Panc1 (cell line): ENCODE measurements around the gene DAB1. TPM values are rescaled to one million over a fixed set of nuclear protein-coding genes. Genes with fewer than 3 reads are reported as not detected.

ENCODE experiments used
- ATAC-seq: fragments of 200-7000 bp; cut with Tn5 transposase; 2 replicates; pipeline ENCODE4 v1.9.1; 2020; ENCODE audit warnings: mild to moderate bottlenecking, moderate library complexity
- BruUV-seq: library from RNA; stranded (reverse); fragments of 400-500 nt; replicated peaks from 2 replicates; lab custom pipeline; 2021; lab: Mats Ljungman, UMichigan
- CTCF ChIA-PET: fragments of 300-600 bp; sonication (Branson Sonifier 250); formaldehyde crosslinking; loops from one replicate; lab custom pipeline; 2022; ENCODE audit warnings: antibody characterized with exemption; lab: Charles Lee
- POLR2A ChIA-PET: fragments of 300-600 bp; sonication (Branson Sonifier 250); formaldehyde crosslinking; loops from one replicate; lab custom pipeline; 2022; ENCODE audit warnings: antibody characterized with exemption; lab: Charles Lee
- DNase-seq: peaks from one replicate; pipeline ENCODE4 v3.0.0-alpha.2; 2010; ENCODE audit warnings: low read depth, low spot score
- H3K27ac ChIP-seq: 2 replicates; pipeline ENCODE4 v1.5.1; 2011; ENCODE audit warnings: mild to moderate bottlenecking, low read length, inconsistent platforms
- H3K27me3 ChIP-seq: fragments of 200-500 bp; sonication (Bioruptor generic); 2 replicates; pipeline ENCODE4 v1.6.0; 2014; ENCODE audit warnings: low read length, inconsistent platforms; ENCODE audit not compliant: control insufficient read depth, insufficient read depth
- H3K36me3 ChIP-seq: fragments of 200-500 bp; sonication (Bioruptor generic); 2 replicates; pipeline ENCODE4 v1.5.1; 2014; ENCODE audit warnings: inconsistent platforms, mild to moderate bottlenecking, low read length, moderate library complexity; ENCODE audit not compliant: control insufficient read depth, insufficient read depth
- H3K4me1 ChIP-seq: 2 replicates; pipeline ENCODE4 v1.5.1; 2011; ENCODE audit warnings: inconsistent platforms, mild to moderate bottlenecking, low read length, moderate library complexity; ENCODE audit not compliant: control insufficient read depth, insufficient read depth
- H3K4me3 ChIP-seq, 2 experiments: 2 replicates each; pipeline ENCODE4 v1.5.1; 2011 to 2012; ENCODE audit warnings: low read depth in 2 of 2, low read length in 2 of 2, mild to moderate bottlenecking in 2 of 2, inconsistent platforms in 1 of 2, moderate library complexity in 1 of 2
- H3K9me3 ChIP-seq: fragments of 200-500 bp; sonication (Bioruptor generic); 2 replicates; pipeline ENCODE4 v1.5.1; 2014; ENCODE audit warnings: low read depth, mild to moderate bottlenecking, inconsistent platforms, low read length, moderate library complexity; ENCODE audit not compliant: control insufficient read depth, insufficient read depth
- POLR2AphosphoS5 ChIP-seq: IDR thresholded peaks from 2 replicates; pipeline ENCODE4 v1.6.1; 2012; ENCODE audit warnings: mild to moderate bottlenecking, low read depth, low read length, moderate library complexity
- SIN3A ChIP-seq: IDR thresholded peaks from 2 replicates; pipeline ENCODE4 v1.6.1; 2012; ENCODE audit warnings: low read depth, mild to moderate bottlenecking, low read length, moderate library complexity, borderline replicate concordance; ENCODE audit not compliant: insufficient read depth
- TCF7L2 ChIP-seq: IDR thresholded peaks from 2 replicates; pipeline ENCODE4 v1.6.1; 2011; ENCODE audit warnings: mild to moderate bottlenecking, low read depth, low read length, inconsistent platforms
- in situ Hi-C: cut with HindIII; loops from 2 replicates; pipeline ENCODE4 v1.10.0; 2016; ENCODE audit warnings: low sequenced_read_pairs, low pct_unique_long_range_greater_than_20kb
- intact Hi-C: fragments of 100-400 bp; cut with micrococcal nuclease; formaldehyde crosslinking; loops from one replicate; pipeline ENCODE4 v1.10.0; 2022; ENCODE audit not compliant: unreplicated experiment
- total RNA-seq: library from RNA; stranded (reverse); gene quantifications from one replicate; pipeline ENCODE4 v1.2.1, GENCODE V29; 2021; ENCODE audit not compliant: unreplicated experiment
- TF ChIP-seq, protein P1 (sequence below): fragments of 450-650 bp; IDR thresholded peaks from 2 replicates; pipeline ENCODE4 v1.5.1; 2017; ENCODE audit warnings: mild to moderate bottlenecking
- TF ChIP-seq, protein P2 (sequence below), 2 experiments: IDR thresholded peaks; 2 replicates each; pipeline ENCODE4 v1.6.1; 2011 to 2012; ENCODE audit warnings: low read depth in 2 of 2, control low read depth in 1 of 2, low read length in 1 of 2, mild to moderate bottlenecking in 1 of 2, moderate library complexity in 1 of 2; ENCODE audit not compliant: insufficient read depth in 1 of 2

Gene DAB1
- total RNA-seq, 1 experiment from 2014 or later: 0.05 TPM

DNA sequence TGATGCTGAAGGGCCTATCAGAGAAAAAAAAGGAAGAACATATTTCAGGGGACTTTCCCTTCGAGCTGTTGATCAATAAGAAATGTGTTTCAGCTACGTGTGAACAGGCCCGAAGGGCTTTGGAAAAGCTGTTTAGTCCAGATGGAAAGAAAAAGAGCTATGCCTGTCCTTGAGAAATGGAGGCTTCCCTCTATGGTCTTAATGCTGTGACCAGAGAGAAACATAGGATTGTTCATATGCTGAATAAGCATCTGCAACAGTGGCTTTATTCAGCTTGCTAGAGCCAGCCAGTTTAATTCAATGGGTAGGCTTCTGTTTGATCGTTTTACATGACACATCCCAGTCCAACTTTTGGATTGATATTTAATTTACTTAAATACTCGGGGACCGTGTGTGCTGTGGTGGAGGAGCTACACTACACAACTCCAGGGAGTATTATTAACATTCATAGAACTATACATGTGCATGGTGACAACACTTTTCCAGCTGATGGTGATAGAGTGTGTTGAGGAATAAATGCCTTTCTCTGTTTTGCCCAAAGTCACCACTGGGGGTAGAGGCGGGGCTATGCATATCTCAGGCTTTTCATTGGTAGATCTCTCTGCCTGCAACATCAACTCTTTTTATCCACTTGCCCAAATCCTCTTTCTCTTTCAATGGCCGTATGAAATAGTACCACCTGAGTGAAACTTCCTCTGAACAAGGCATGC lies 351.3 kb downstream of the DAB1 start:
- POLR2A ChIA-PET: no interaction called here
- CTCF ChIA-PET: no interaction called here
- in situ Hi-C loops: no loop called here
- TF ChIP-seq SIN3A (no peak), POLR2AphosphoS5 (no peak), TCF7L2 (no peak)
- TF ChIP-seq, protein P1, sequence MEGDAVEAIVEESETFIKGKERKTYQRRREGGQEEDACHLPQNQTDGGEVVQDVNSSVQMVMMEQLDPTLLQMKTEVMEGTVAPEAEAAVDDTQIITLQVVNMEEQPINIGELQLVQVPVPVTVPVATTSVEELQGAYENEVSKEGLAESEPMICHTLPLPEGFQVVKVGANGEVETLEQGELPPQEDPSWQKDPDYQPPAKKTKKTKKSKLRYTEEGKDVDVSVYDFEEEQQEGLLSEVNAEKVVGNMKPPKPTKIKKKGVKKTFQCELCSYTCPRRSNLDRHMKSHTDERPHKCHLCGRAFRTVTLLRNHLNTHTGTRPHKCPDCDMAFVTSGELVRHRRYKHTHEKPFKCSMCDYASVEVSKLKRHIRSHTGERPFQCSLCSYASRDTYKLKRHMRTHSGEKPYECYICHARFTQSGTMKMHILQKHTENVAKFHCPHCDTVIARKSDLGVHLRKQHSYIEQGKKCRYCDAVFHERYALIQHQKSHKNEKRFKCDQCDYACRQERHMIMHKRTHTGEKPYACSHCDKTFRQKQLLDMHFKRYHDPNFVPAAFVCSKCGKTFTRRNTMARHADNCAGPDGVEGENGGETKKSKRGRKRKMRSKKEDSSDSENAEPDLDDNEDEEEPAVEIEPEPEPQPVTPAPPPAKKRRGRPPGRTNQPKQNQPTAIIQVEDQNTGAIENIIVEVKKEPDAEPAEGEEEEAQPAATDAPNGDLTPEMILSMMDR: no peak; the same call in 1 of the 2 replicates
- TF ChIP-seq, protein P2, sequence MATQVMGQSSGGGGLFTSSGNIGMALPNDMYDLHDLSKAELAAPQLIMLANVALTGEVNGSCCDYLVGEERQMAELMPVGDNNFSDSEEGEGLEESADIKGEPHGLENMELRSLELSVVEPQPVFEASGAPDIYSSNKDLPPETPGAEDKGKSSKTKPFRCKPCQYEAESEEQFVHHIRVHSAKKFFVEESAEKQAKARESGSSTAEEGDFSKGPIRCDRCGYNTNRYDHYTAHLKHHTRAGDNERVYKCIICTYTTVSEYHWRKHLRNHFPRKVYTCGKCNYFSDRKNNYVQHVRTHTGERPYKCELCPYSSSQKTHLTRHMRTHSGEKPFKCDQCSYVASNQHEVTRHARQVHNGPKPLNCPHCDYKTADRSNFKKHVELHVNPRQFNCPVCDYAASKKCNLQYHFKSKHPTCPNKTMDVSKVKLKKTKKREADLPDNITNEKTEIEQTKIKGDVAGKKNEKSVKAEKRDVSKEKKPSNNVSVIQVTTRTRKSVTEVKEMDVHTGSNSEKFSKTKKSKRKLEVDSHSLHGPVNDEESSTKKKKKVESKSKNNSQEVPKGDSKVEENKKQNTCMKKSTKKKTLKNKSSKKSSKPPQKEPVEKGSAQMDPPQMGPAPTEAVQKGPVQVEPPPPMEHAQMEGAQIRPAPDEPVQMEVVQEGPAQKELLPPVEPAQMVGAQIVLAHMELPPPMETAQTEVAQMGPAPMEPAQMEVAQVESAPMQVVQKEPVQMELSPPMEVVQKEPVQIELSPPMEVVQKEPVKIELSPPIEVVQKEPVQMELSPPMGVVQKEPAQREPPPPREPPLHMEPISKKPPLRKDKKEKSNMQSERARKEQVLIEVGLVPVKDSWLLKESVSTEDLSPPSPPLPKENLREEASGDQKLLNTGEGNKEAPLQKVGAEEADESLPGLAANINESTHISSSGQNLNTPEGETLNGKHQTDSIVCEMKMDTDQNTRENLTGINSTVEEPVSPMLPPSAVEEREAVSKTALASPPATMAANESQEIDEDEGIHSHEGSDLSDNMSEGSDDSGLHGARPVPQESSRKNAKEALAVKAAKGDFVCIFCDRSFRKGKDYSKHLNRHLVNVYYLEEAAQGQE (IDR thresholded peaks at IDR 0.05; ENCODE audit: insufficient read depth in 1 of 2, low read depth in 2 of 2, low read length in 1 of 2): no peak
- Histone ChIP-seq H3K4me3 (no peak overlapping the region), H3K27me3 (peaks cover 6% of the 10 kb centered on the region), H3K9me3 (no peaks in the 10 kb centered on the region), H3K36me3 (no peaks in the 10 kb centered on the region), H3K4me1 (no peaks in the 10 kb centered on the region), H3K27ac (no peak overlapping the region)
- DNase-seq: no peak
- intact Hi-C loops: no loop called here
- ATAC-seq: no peak
- no TSS peak for BruUV-seq

DNA sequence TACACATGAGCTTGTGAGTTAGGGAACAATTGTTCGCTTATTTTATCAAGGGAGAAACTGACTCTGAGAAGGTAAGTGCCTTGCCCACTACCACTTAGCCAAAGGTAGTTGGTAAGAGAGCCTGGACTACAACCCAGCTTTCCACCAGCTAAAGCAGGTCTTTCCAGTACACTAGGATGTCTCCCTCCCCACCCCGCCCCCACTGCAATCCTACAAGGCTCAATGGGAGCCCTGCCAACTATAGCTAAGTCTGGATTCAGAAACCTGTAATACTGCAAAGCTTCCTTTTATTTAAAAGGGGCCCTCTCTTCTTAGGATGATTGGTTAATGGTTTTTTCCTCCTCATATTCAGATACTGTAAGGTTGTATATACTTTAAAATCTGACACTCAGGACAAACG lies 356.0 kb downstream of the DAB1 start:
- BruUV-seq: no TSS peak
- ChIA-PET POLR2A (no interaction called here), CTCF (no interaction called here)

More for the DNA sequence above, 356.0 kb downstream of the DAB1 start:
- H3K4me1 ChIP-seq: no peaks in the 10 kb centered on the region
- no peaks in the 10 kb centered on the region for H3K36me3 ChIP-seq
- ATAC-seq (no peak), DNase-seq (no peak)
- in situ Hi-C loops (no loop called here), intact Hi-C loops (loop anchor here (10.0 kb wide), 1 partner anchor 233 kb away; no protein-coding TSS in a partner anchor)
- H3K27ac ChIP-seq: no peak overlapping the region
- H3K9me3 ChIP-seq: no peaks in the 10 kb centered on the region
- TF ChIP-seq, protein P1: no peak
- TF ChIP-seq TCF7L2 (no peak), POLR2AphosphoS5 (no peak), SIN3A (no peak)
- TF ChIP-seq, protein P2 (IDR thresholded peaks at IDR 0.05; ENCODE audit: insufficient read depth in 1 of 2, low read depth in 2 of 2, low read length in 1 of 2): no peak
- peaks cover 7% of the 10 kb centered on the region for H3K27me3 ChIP-seq
- no peak overlapping the region for H3K4me3 ChIP-seq
